ENCODE data around the gene RASSF5. TPM values are rescaled to one million over a fixed set of nuclear protein-coding genes. Genes with fewer than 3 reads are reported as not detected.

Gene RASSF5
- polyA plus RNA-seq, 4 donors = 1.6 to 7.3 (median 4.4) TPM

- H3K4me3 ChIP-seq (ENCODE audit: low read depth in 1 of 3, low read length in 3 of 3) = no peak overlapping the region
- DNase-seq (no peak), FAIRE-seq (no peak)
- WGBS, 3 donors = 91 to 94% (median 93%) methylated on average over 6 to 7 of the region's 7 CpGs
- H3K27ac ChIP-seq (ENCODE audit: low read depth in 1 of 3, low read length in 2 of 3) = no peak overlapping the region
- no peaks in the 10 kb centered on the region for H3K9me3 ChIP-seq (ENCODE audit: control insufficient read depth in 2 of 2, insufficient read depth in 1 of 2, low read depth in 1 of 2, low read length in 1 of 2)
- H3K4me1 ChIP-seq (ENCODE audit: control insufficient read depth in 3 of 3, insufficient read depth in 2 of 3, low read depth in 1 of 3, low read length in 2 of 3) = no peaks in the 10 kb centered on the region
- no peaks in the 10 kb centered on the region for H3K27me3 ChIP-seq (ENCODE audit: control insufficient read depth in 3 of 3, insufficient read depth in 3 of 3, low read length in 3 of 3)
- peaks cover 10 to 48% (median 19%) of the 10 kb centered on the region in 3 donors for H3K36me3 ChIP-seq (ENCODE audit: control insufficient read depth in 3 of 3, insufficient read depth in 2 of 3, low read depth in 1 of 3, low read length in 3 of 3)
Observed at GRCh38 chr1:206593351-206593925, 86.1 kb downstream of the RASSF5 start.

GRCh38 chr1:206595581-206596318 is 88.4 kb downstream of the RASSF5 start:
- no peak for FAIRE-seq
- no peaks in the 10 kb centered on the region for H3K27me3 ChIP-seq (ENCODE audit: control insufficient read depth in 3 of 3, insufficient read depth in 3 of 3, low read length in 3 of 3)
- H3K9me3 ChIP-seq (ENCODE audit: control insufficient read depth in 2 of 2, insufficient read depth in 1 of 2, low read depth in 1 of 2, low read length in 1 of 2) = no peaks in the 10 kb centered on the region
- no peak overlapping the region for H3K4me3 ChIP-seq (ENCODE audit: low read depth in 1 of 3, low read length in 3 of 3)
- no peak for DNase-seq
- WGBS, 3 donors = 75 to 86% (median 79%) methylated on average over 7 of the region's 7 CpGs
- H3K4me1 ChIP-seq (ENCODE audit: control insufficient read depth in 3 of 3, insufficient read depth in 2 of 3, low read depth in 1 of 3, low read length in 2 of 3) = no peaks in the 10 kb centered on the region
- H3K27ac ChIP-seq (ENCODE audit: low read depth in 1 of 3, low read length in 2 of 3) = no peak overlapping the region
- peaks cover 13 to 61% (median 26%) of the 10 kb centered on the region in 3 donors for H3K36me3 ChIP-seq (ENCODE audit: control insufficient read depth in 3 of 3, insufficient read depth in 2 of 3, low read depth in 1 of 3, low read length in 3 of 3)

GRCh38 chr1:206596319-206596666 is 89.0 kb downstream of the RASSF5 start:
- DNase-seq = no peak
- no peak for FAIRE-seq
- no peaks in the 10 kb centered on the region for H3K27me3 ChIP-seq (ENCODE audit: control insufficient read depth in 3 of 3, insufficient read depth in 3 of 3, low read length in 3 of 3)
- H3K4me1 ChIP-seq (ENCODE audit: control insufficient read depth in 3 of 3, insufficient read depth in 2 of 3, low read depth in 1 of 3, low read length in 2 of 3) = no peaks in the 10 kb centered on the region
- no peak overlapping the region for H3K4me3 ChIP-seq (ENCODE audit: low read depth in 1 of 3, low read length in 3 of 3)
- H3K27ac ChIP-seq (ENCODE audit: low read depth in 1 of 3, low read length in 2 of 3) = no peak overlapping the region
- H3K9me3 ChIP-seq (ENCODE audit: control insufficient read depth in 2 of 2, insufficient read depth in 1 of 2, low read depth in 1 of 2, low read length in 1 of 2) = no peaks in the 10 kb centered on the region
- H3K36me3 ChIP-seq (ENCODE audit: control insufficient read depth in 3 of 3, insufficient read depth in 2 of 3, low read depth in 1 of 3, low read length in 3 of 3) = peaks cover 13 to 63% (median 26%) of the 10 kb centered on the region in 3 donors
- WGBS, 3 donors = 90 to 98% (median 96%) methylated on average over 1 of the region's 1 CpG

GRCh38 chr1:206600527-206600926 is 93.2 kb downstream of the RASSF5 start:
- 94 to 98% (median 96%) methylated on average over 3 of the region's 3 CpGs for WGBS, 3 donors
- Histone ChIP-seq H3K27me3 (ENCODE audit: control insufficient read depth in 3 of 3, insufficient read depth in 3 of 3, low read length in 3 of 3) (no peaks in the 10 kb centered on the region), H3K9me3 (ENCODE audit: control insufficient read depth in 2 of 2, insufficient read depth in 1 of 2, low read depth in 1 of 2, low read length in 1 of 2) (no peaks in the 10 kb centered on the region), H3K27ac (ENCODE audit: low read depth in 1 of 3, low read length in 2 of 3) (no peak overlapping the region), H3K4me1 (ENCODE audit: control insufficient read depth in 3 of 3, insufficient read depth in 2 of 3, low read depth in 1 of 3, low read length in 2 of 3) (no peaks in the 10 kb centered on the region), H3K36me3 (ENCODE audit: control insufficient read depth in 3 of 3, insufficient read depth in 2 of 3, low read depth in 1 of 3, low read length in 3 of 3) (peaks cover 22 to 67% (median 22%) of the 10 kb centered on the region in 3 donors), H3K4me3 (ENCODE audit: low read depth in 1 of 3, low read length in 3 of 3) (no peak overlapping the region)
- DNase-seq (no peak), FAIRE-seq (no peak)

GRCh38 chr1:206604861-206605260 is 97.5 kb downstream of the RASSF5 start:
- Histone ChIP-seq H3K27me3 (ENCODE audit: control insufficient read depth in 3 of 3, insufficient read depth in 3 of 3, low read length in 3 of 3) (no peaks in the 10 kb centered on the region), H3K36me3 (ENCODE audit: control insufficient read depth in 3 of 3, insufficient read depth in 2 of 3, low read depth in 1 of 3, low read length in 3 of 3) (peaks cover 6 to 48% (median 15%) of the 10 kb centered on the region in 3 donors), H3K4me1 (ENCODE audit: control insufficient read depth in 3 of 3, insufficient read depth in 2 of 3, low read depth in 1 of 3, low read length in 2 of 3) (no peaks in the 10 kb centered on the region), H3K9me3 (ENCODE audit: control insufficient read depth in 2 of 2, insufficient read depth in 1 of 2, low read depth in 1 of 2, low read length in 1 of 2) (no peaks in the 10 kb centered on the region), H3K4me3 (ENCODE audit: low read depth in 1 of 3, low read length in 3 of 3) (no peak overlapping the region), H3K27ac (ENCODE audit: low read depth in 1 of 3, low read length in 2 of 3) (no peak overlapping the region)
- WGBS, 3 donors = 35 to 70% (median 52%) methylated on average over 5 of the region's 5 CpGs
- DNase-seq (peak; percentile 27 to 56), FAIRE-seq (no peak)

GRCh38 chr1:206606867-206607266 is 99.5 kb downstream of the RASSF5 start:
- no peak overlapping the region for H3K27ac ChIP-seq (ENCODE audit: low read depth in 1 of 3, low read length in 2 of 3)
- WGBS, 3 donors = 60 to 67% (median 63%) methylated on average over 3 of the region's 3 CpGs
- H3K9me3 ChIP-seq (ENCODE audit: control insufficient read depth in 2 of 2, insufficient read depth in 1 of 2, low read depth in 1 of 2, low read length in 1 of 2) = no peaks in the 10 kb centered on the region
- DNase-seq (peak in 1 of 2 donors; percentile 21), FAIRE-seq (no peak)
- no peaks in the 10 kb centered on the region for H3K27me3 ChIP-seq (ENCODE audit: control insufficient read depth in 3 of 3, insufficient read depth in 3 of 3, low read length in 3 of 3)
- H3K36me3 ChIP-seq (ENCODE audit: control insufficient read depth in 3 of 3, insufficient read depth in 2 of 3, low read depth in 1 of 3, low read length in 3 of 3) = peaks cover 2 to 39% (median 11%) of the 10 kb centered on the region in 3 donors
- H3K4me3 ChIP-seq (ENCODE audit: low read depth in 1 of 3, low read length in 3 of 3) = no peak overlapping the region
- peaks cover 0 to 3% (median 2%) of the 10 kb centered on the region in 3 donors for H3K4me1 ChIP-seq (ENCODE audit: control insufficient read depth in 3 of 3, insufficient read depth in 2 of 3, low read depth in 1 of 3, low read length in 2 of 3)

- no peak for FAIRE-seq
- DNase-seq = peak; percentile 36 to 37
- peaks cover 0 to 3% (median 2%) of the 10 kb centered on the region in 3 donors for H3K4me1 ChIP-seq (ENCODE audit: control insufficient read depth in 3 of 3, insufficient read depth in 2 of 3, low read depth in 1 of 3, low read length in 2 of 3)
- no peaks in the 10 kb centered on the region for H3K9me3 ChIP-seq (ENCODE audit: control insufficient read depth in 2 of 2, insufficient read depth in 1 of 2, low read depth in 1 of 2, low read length in 1 of 2)
- no peaks in the 10 kb centered on the region for H3K27me3 ChIP-seq (ENCODE audit: control insufficient read depth in 3 of 3, insufficient read depth in 3 of 3, low read length in 3 of 3)
- H3K4me3 ChIP-seq (ENCODE audit: low read depth in 1 of 3, low read length in 3 of 3) = no peak overlapping the region
- whole genome bisulfite sequencing, 3 donors = 66 to 73% (median 69%) methylated on average over 7 of the region's 7 CpGs
- peaks cover 0 to 25% (median 2%) of the 10 kb centered on the region in 3 donors for H3K36me3 ChIP-seq (ENCODE audit: control insufficient read depth in 3 of 3, insufficient read depth in 2 of 3, low read depth in 1 of 3, low read length in 3 of 3)
- H3K27ac ChIP-seq (ENCODE audit: low read depth in 1 of 3, low read length in 2 of 3) = no peak overlapping the region
Observed at GRCh38 chr1:206608108-206608698, 100.9 kb downstream of the RASSF5 start.

- DNase-seq (no peak), FAIRE-seq (no peak)
- Histone ChIP-seq H3K27me3 (ENCODE audit: control insufficient read depth in 3 of 3, insufficient read depth in 3 of 3, low read length in 3 of 3) (no peaks in the 10 kb centered on the region), H3K27ac (ENCODE audit: low read depth in 1 of 3, low read length in 2 of 3) (no peak overlapping the region), H3K4me3 (ENCODE audit: low read depth in 1 of 3, low read length in 3 of 3) (no peak overlapping the region), H3K9me3 (ENCODE audit: control insufficient read depth in 2 of 2, insufficient read depth in 1 of 2, low read depth in 1 of 2, low read length in 1 of 2) (no peaks in the 10 kb centered on the region), H3K4me1 (ENCODE audit: control insufficient read depth in 3 of 3, insufficient read depth in 2 of 3, low read depth in 1 of 3, low read length in 2 of 3) (peaks cover 0 to 3% (median 2%) of the 10 kb centered on the region in 3 donors), H3K36me3 (ENCODE audit: control insufficient read depth in 3 of 3, insufficient read depth in 2 of 3, low read depth in 1 of 3, low read length in 3 of 3) (peaks cover 0 to 18% (median 2%) of the 10 kb centered on the region in 3 donors)
- 51 to 63% (median 61%) methylated on average over 4 of the region's 4 CpGs for WGBS, 3 donors
Observed at GRCh38 chr1:206609229-206609991, 102.1 kb downstream of the RASSF5 start.
